IMR-90 (cell line): ENCODE data around the gene LOX.

ENCODE experiments used
- CEBPB ChIP-seq: IDR thresholded peaks from 2 replicates; pipeline ENCODE4 v1.6.1; 2012; ENCODE audit warnings: low read depth, low read length, improper control_type of control experiment
- CTCF ChIP-seq: conservative IDR thresholded peaks from 2 replicates; pipeline ENCODE4 v1.5.1; 2012; ENCODE audit warnings: mild to moderate bottlenecking, low read depth, low read length, improper control_type of control experiment
- FOS ChIP-seq: fragments of 150-350 bp; IDR thresholded peaks from 2 replicates; pipeline ENCODE4 v1.6.1; 2016; ENCODE audit warnings: low read depth, low read length
- NFE2L2 ChIP-seq: fragments of 150-350 bp; IDR thresholded peaks from 2 replicates; pipeline ENCODE4 v1.6.1; 2016; ENCODE audit warnings: low read depth, mild to moderate bottlenecking, low read length
- POLR2A ChIP-seq: IDR thresholded peaks from 2 replicates; pipeline ENCODE4 v1.6.1; 2012; ENCODE audit warnings: mild to moderate bottlenecking, low read depth, low read length
- RAD21 ChIP-seq: IDR thresholded peaks from 2 replicates; pipeline ENCODE4 v1.6.1; 2012; ENCODE audit warnings: low read length, improper control_type of control experiment
- USF2 ChIP-seq: fragments of 150-350 bp; IDR thresholded peaks from 2 replicates; pipeline ENCODE4 v1.6.1; 2017; ENCODE audit warnings: mild to moderate bottlenecking, antibody characterized with exemption, low read length, low read depth

- TF ChIP-seq RAD21 (no peak), POLR2A (peak; percentile 58; the same call in 1 of the 2 replicates), FOS (no peak), CTCF (no peak), USF2 (no peak), NFE2L2 (no peak), CEBPB (no peak)
Measured at GRCh38 chr5:122063836-122064235, 14.2 kb downstream of the LOX start.
